ENCODE measurements around the gene WFS1. TPM values are rescaled to one million over a fixed set of nuclear protein-coding genes. Genes with fewer than 3 reads are reported as not detected.

WFS1 gene
- total and polyA plus RNA-seq, 2 of the 13 experiments (the other 11 are each of a cell fraction or from before 2014, with no cell fraction given) = 39.1 to 42.2 TPM

DNA sequence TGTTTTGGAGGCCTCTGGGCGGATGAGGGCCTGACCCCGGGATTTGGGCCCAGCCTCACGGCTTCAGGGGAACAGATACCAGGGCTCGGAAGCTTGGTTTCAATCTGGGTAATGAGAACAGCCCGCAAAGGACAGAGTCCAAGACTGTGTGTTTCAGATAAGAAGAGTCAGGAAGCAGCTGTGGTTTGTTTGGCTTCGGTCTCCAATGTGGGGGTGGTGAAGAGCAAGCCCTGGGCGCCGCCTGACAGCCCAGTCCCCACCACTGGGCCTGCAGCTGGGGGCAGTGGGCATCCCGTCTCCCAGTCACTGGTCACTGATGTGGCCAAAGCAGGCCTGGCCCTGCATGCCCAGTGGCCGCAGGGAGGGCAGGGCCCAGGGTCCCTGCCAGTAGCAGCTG lies 9.1 kb downstream of the WFS1 start (continued):
- TF ChIP-seq HDAC2 (CRISPR knock-in tag; IDR thresholded peaks at IDR 0.05) = peak; percentile 71
- TF ChIP-seq MED1 (CRISPR knock-in tag; IDR thresholded peaks at IDR 0.05) = peak; percentile 55
- TF ChIP-seq POGZ (CRISPR knock-in tag; IDR thresholded peaks at IDR 0.05) = peak; percentile 35; the same call in 1 of the 2 replicates
- TF ChIP-seq ZNF788 (CRISPR knock-in tag; IDR thresholded peaks at IDR 0.05; ENCODE audit: borderline replicate concordance) = peak; percentile 60; the same call in 1 of the 2 replicates
- peak; percentile 53; the same call in 1 of the 2 replicates for TF ChIP-seq HNF4G (IDR thresholded peaks at IDR 0.05; ENCODE audit: borderline replicate concordance, low read depth, low read length)
- peak; percentile 22; the same call in 1 of the 2 replicates for TF ChIP-seq HNF4G (CRISPR knock-in tag; IDR thresholded peaks at IDR 0.05; ENCODE audit: borderline replicate concordance, low read depth)
- TF ChIP-seq, protein P1, sequence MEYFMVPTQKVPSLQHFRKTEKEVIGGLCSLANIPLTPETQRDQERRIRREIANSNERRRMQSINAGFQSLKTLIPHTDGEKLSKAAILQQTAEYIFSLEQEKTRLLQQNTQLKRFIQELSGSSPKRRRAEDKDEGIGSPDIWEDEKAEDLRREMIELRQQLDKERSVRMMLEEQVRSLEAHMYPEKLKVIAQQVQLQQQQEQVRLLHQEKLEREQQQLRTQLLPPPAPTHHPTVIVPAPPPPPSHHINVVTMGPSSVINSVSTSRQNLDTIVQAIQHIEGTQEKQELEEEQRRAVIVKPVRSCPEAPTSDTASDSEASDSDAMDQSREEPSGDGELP (IDR thresholded peaks at IDR 0.05; ENCODE audit: borderline replicate concordance, low read depth) = peak; percentile 93
- TF ChIP-seq MEIS2 (CRISPR knock-in tag; IDR thresholded peaks at IDR 0.05) = 0 out of 2 replicates have a peak, but pooled peaks have one; percentile 21
- TF ChIP-seq ETV5 (CRISPR knock-in tag; IDR thresholded peaks at IDR 0.05; ENCODE audit: borderline replicate concordance) = peak; percentile 76
- peak; percentile 22 for TF ChIP-seq TEAD3 (CRISPR knock-in tag; optimal IDR thresholded peaks at IDR 0.05; ENCODE audit: borderline replicate concordance)
- no peak for TF ChIP-seq ZNF766 (CRISPR knock-in tag; IDR thresholded peaks at IDR 0.05; ENCODE audit: borderline replicate concordance)
- TF ChIP-seq SALL1 (CRISPR knock-in tag; IDR thresholded peaks at IDR 0.05) = peak; percentile 25; the same call in 1 of the 2 replicates
- TF ChIP-seq ELF3 (CRISPR knock-in tag; IDR thresholded peaks at IDR 0.05) = 0 out of 2 replicates have a peak, but pooled peaks have one; percentile 27
- TF ChIP-seq POLR2G (IDR thresholded peaks at IDR 0.05; ENCODE audit: low read depth, low read length) = no peak
- TF ChIP-seq, protein P2, sequence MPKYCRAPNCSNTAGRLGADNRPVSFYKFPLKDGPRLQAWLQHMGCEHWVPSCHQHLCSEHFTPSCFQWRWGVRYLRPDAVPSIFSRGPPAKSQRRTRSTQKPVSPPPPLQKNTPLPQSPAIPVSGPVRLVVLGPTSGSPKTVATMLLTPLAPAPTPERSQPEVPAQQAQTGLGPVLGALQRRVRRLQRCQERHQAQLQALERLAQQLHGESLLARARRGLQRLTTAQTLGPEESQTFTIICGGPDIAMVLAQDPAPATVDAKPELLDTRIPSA (CRISPR knock-in tag; IDR thresholded peaks at IDR 0.05; ENCODE audit: borderline replicate concordance) = no peak
- peak; percentile 16 for TF ChIP-seq ASH2L (IDR thresholded peaks at IDR 0.05; ENCODE audit: insufficient read length, low read depth, low read length)
- TF ChIP-seq HNF4A (CRISPR knock-in tag; IDR thresholded peaks at IDR 0.05) = peak; percentile 86
- TF ChIP-seq SAP130 (CRISPR knock-in tag; IDR thresholded peaks at IDR 0.05; ENCODE audit: low read depth) = peak; percentile 70
- peak; percentile 81; the same call in 1 of the 2 replicates for TF ChIP-seq ZNF614 (CRISPR knock-in tag; IDR thresholded peaks at IDR 0.05; ENCODE audit: borderline replicate concordance)
- TF ChIP-seq ZBTB7A (CRISPR knock-in tag; IDR thresholded peaks at IDR 0.05) = no peak
- TF ChIP-seq RXRB (CRISPR knock-in tag; IDR thresholded peaks at IDR 0.05; ENCODE audit: borderline replicate concordance) = 0 out of 2 replicates have a peak, but pooled peaks have one; percentile 17
- no peak for TF ChIP-seq CREB1 (IDR thresholded peaks at IDR 0.05)
- TF ChIP-seq CREB1 (CRISPR knock-in tag; IDR thresholded peaks at IDR 0.05) = no peak
- TF ChIP-seq ZNF124 (CRISPR knock-in tag; IDR thresholded peaks at IDR 0.05) = 0 out of 2 replicates have a peak, but pooled peaks have one; percentile 25
- peak; percentile 19; the same call in 1 of the 2 replicates for TF ChIP-seq HOXA3 (CRISPR knock-in tag; IDR thresholded peaks at IDR 0.05)
- TF ChIP-seq, protein P3, sequence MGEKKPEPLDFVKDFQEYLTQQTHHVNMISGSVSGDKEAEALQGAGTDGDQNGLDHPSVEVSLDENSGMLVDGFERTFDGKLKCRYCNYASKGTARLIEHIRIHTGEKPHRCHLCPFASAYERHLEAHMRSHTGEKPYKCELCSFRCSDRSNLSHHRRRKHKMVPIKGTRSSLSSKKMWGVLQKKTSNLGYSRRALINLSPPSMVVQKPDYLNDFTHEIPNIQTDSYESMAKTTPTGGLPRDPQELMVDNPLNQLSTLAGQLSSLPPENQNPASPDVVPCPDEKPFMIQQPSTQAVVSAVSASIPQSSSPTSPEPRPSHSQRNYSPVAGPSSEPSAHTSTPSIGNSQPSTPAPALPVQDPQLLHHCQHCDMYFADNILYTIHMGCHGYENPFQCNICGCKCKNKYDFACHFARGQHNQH (CRISPR knock-in tag; IDR thresholded peaks at IDR 0.05) = no peak
- TF ChIP-seq ZSCAN12 (CRISPR knock-in tag; IDR thresholded peaks at IDR 0.05) = no peak
- TF ChIP-seq CREM (IDR thresholded peaks at IDR 0.05) = peak; percentile 39; the same call in 1 of the 2 replicates
- TF ChIP-seq CREM (CRISPR knock-in tag; IDR thresholded peaks at IDR 0.05) = no peak
